AG04449 (cell line): ENCODE measurements around the gene TTC21B.
A peak's percentile ranks its signal among the peaks of the same experiment; 100 is the strongest.

ENCODE experiments used
- CTCF ChIA-PET: fragments of 350-600 bp; formaldehyde crosslinking; extraction: SDS; loops from one replicate; lab custom pipeline; 2021; ENCODE audit warnings: antibody characterized with exemption; lab: Yijun Ruan, JAX
- POLR2A ChIA-PET: fragments of 400-600, 350-600 bp; formaldehyde crosslinking; extraction: SDS; loops from one replicate; lab custom pipeline; 2020; ENCODE audit warnings: antibody characterized with exemption, inconsistent platforms; lab: Yijun Ruan, JAX
- DNase-seq: peaks from one replicate; pipeline ENCODE4 v3.0.0-alpha.2; 2010; ENCODE audit warnings: low read depth, low spot score
- H3K4me3 ChIP-seq: 2 replicates; pipeline ENCODE4 v1.5.1; 2011; ENCODE audit warnings: low read depth, mild to moderate bottlenecking, control low read depth, low read length
- CTCF ChIP-seq: IDR thresholded peaks from one replicate; pipeline ENCODE4 v1.5.1; 2011; ENCODE audit warnings: mild to moderate bottlenecking, moderate library complexity, low read length, control low read depth, inconsistent platforms; ENCODE audit not compliant: insufficient read depth; ENCODE audit errors: missing control alignments

The TTC21B gene

GRCh38 chr2:165913636-165914035 is 39.9 kb downstream of the TTC21B start:
- DNase-seq = no peak
- H3K4me3 ChIP-seq = no peak overlapping the region
- ChIA-PET CTCF (interaction anchor here (1.0 to 1.9 kb wide), 3 partner anchors 9 to 39 kb away, joined by 3 to 5 read pairs (median 5); partner anchors contain the start of gene TTC21B), POLR2A (no interaction called here)
- TF ChIP-seq CTCF = no peak

- H3K4me3 ChIP-seq = no peak overlapping the region
- POLR2A ChIA-PET = interaction anchor here (1.3 kb wide), 1 partner anchor 42 kb away, joined by 4 read pairs; the partner anchor contains the start of gene TTC21B
- DNase-seq = no peak
- CTCF ChIA-PET = interaction anchor here (1.7 kb wide), 1 partner anchor 10 kb away, joined by 5 read pairs; no protein-coding TSS in a partner anchor
- TF ChIP-seq CTCF = no peak
Observed at GRCh38 chr2:165911981-165912380, 41.6 kb downstream of the TTC21B start.

GRCh38 chr2:165911231-165911630 is 42.3 kb downstream of the TTC21B start:
- ChIA-PET POLR2A (interaction anchor here (0.6 to 1.3 kb wide), 2 partner anchors 43 to 120 kb away, joined by 3 to 4 read pairs; partner anchors contain the start of gene TTC21B), CTCF (no interaction called here)
- DNase-seq = peak; percentile 59
- no peak overlapping the region for H3K4me3 ChIP-seq
- TF ChIP-seq CTCF = no peak

GRCh38 chr2:165909466-165909865 is 44.1 kb downstream of the TTC21B start:
- H3K4me3 ChIP-seq = no peak overlapping the region
- no peak for DNase-seq
- TF ChIP-seq CTCF = no peak
- POLR2A ChIA-PET = no interaction called here
- CTCF ChIA-PET = interaction anchor here (2.2 kb wide), 1 partner anchor 508 kb away, joined by 5 read pairs; no protein-coding TSS in a partner anchor

GRCh38 chr2:165905854-165906253 is 47.7 kb downstream of the TTC21B start:
- DNase-seq = peak; percentile 31
- ChIA-PET POLR2A (no interaction called here), CTCF (no interaction called here)
- no peak for TF ChIP-seq CTCF
- no peak overlapping the region for H3K4me3 ChIP-seq

GRCh38 chr2:165905269-165905668 is 48.3 kb downstream of the TTC21B start:
- ChIA-PET CTCF (no interaction called here), POLR2A (no interaction called here)
- no peak for TF ChIP-seq CTCF
- DNase-seq = no peak
- no peak overlapping the region for H3K4me3 ChIP-seq
